ENCODE results near the gene TOR4A. TPM values are rescaled to one million over a fixed set of nuclear protein-coding genes. Genes with fewer than 3 reads are reported as not detected.

The TOR4A gene
- total RNA-seq (2014; rRNA removed; shearing (Covaris generic)): 6.9 and 8.7 TPM in 2 replicates

GRCh38 chr9:137277329-137278041 is at the start of gene TOR4A:
Gene TOR4A, plus strand, starts transcription at chr9:137277726. Its CDS starts 964 bp downstream, at chr9:137278690.

GRCh38 chr9:137230705-137231371 is 46.7 kb upstream of the TOR4A start, which contains the start of gene SLC34A3:
Gene SLC34A3, plus strand, starts transcription at chr9:137230901. Its CDS starts 802 bp downstream, at chr9:137231703.

GRCh38 chr9:137240841-137241489 is 36.6 kb upstream of the TOR4A start, which contains the start of gene TUBB4B:
Gene TUBB4B, plus strand, starts transcription at chr9:137241287. Its CDS starts 74 bp downstream, at chr9:137241361.

GRCh38 chr9:137251194-137251461 is 26.4 kb upstream of the TOR4A start, which contains the start of gene STPG3:
Gene STPG3, plus strand, starts transcription at chr9:137251286. Its CDS starts 1 bp downstream, at chr9:137251287.

GRCh38 chr9:137254624-137255447 is 22.7 kb upstream of the TOR4A start, which contains the start of gene NELFB:
Gene NELFB, plus strand, starts transcription at chr9:137255327.

GRCh38 chr9:137302118-137302448 is 24.6 kb downstream of the TOR4A start, which contains the start of gene NRARP:
Gene NRARP, minus strand, starts transcription at chr9:137302271. Its CDS starts 343 bp downstream, at chr9:137301928.

Other genes with a start within 250 kb of the TOR4A start
- 14.3 and 21.6 TPM in 2 replicates for gene ABCA2, start 249.5 kb upstream of the TOR4A start, total RNA-seq (2014; rRNA removed; shearing (Covaris generic))
- gene FUT7, start 245.6 kb upstream of the TOR4A start, total RNA-seq (2014; rRNA removed; shearing (Covaris generic)): not detected in 2 replicates
- 20.1 and 25.3 TPM in 2 replicates for gene NPDC1, start 231.5 kb upstream of the TOR4A start, total RNA-seq (2014; rRNA removed; shearing (Covaris generic))
- not detected in 2 replicates for gene ENTPD2, start 223.7 kb upstream of the TOR4A start, total RNA-seq (2014; rRNA removed; shearing (Covaris generic))
- gene SAPCD2, start 207.2 kb upstream of the TOR4A start, total RNA-seq (2014; rRNA removed; shearing (Covaris generic)): 26.8 and 28.7 TPM in 2 replicates
- 4.7 and 4.8 TPM in 2 replicates for gene UAP1L1, start 200.2 kb upstream of the TOR4A start, total RNA-seq (2014; rRNA removed; shearing (Covaris generic))
- 56.8 and 72.2 TPM in 2 replicates for gene MAN1B1, start 190.7 kb upstream of the TOR4A start, total RNA-seq (2014; rRNA removed; shearing (Covaris generic))
- gene DPP7, start 163.0 kb upstream of the TOR4A start, total RNA-seq (2014; rRNA removed; shearing (Covaris generic)): 111 and 150 TPM in 2 replicates
- not detected in 2 replicates for gene GRIN1, start 138.6 kb upstream of the TOR4A start, total RNA-seq (2014; rRNA removed; shearing (Covaris generic))
- gene LRRC26, start 107.7 kb upstream of the TOR4A start, total RNA-seq (2014; rRNA removed; shearing (Covaris generic)): not detected in 2 replicates
- not detected in 2 replicates for gene TMEM210, start 105.7 kb upstream of the TOR4A start, total RNA-seq (2014; rRNA removed; shearing (Covaris generic))
- 26.1 and 32.6 TPM in 2 replicates for gene ANAPC2, start 89.2 kb upstream of the TOR4A start, total RNA-seq (2014; rRNA removed; shearing (Covaris generic))
- gene SSNA1, start 89.0 kb upstream of the TOR4A start, total RNA-seq (2014; rRNA removed; shearing (Covaris generic)): 111 and 115 TPM in 2 replicates
- gene TPRN, start 77.0 kb upstream of the TOR4A start, total RNA-seq (2014; rRNA removed; shearing (Covaris generic)): 14.6 and 16.1 TPM in 2 replicates
- gene TMEM203, start 72.1 kb upstream of the TOR4A start, total RNA-seq (2014; rRNA removed; shearing (Covaris generic)): 39.9 and 43.5 TPM in 2 replicates
- 19.3 and 30.1 TPM in 2 replicates for gene NDOR1, start 72.0 kb upstream of the TOR4A start, total RNA-seq (2014; rRNA removed; shearing (Covaris generic))
- gene RNF208, start 55.5 kb upstream of the TOR4A start, total RNA-seq (2014; rRNA removed; shearing (Covaris generic)): 0.61 and 1.5 TPM in 2 replicates
- 0.29 and 0.98 TPM in 2 replicates for gene CYSRT1, start 52.6 kb upstream of the TOR4A start, total RNA-seq (2014; rRNA removed; shearing (Covaris generic))
- 0.05 and 0.94 TPM in 2 replicates for gene RNF224, start 50.2 kb upstream of the TOR4A start, total RNA-seq (2014; rRNA removed; shearing (Covaris generic))
- gene SLC34A3, start 46.8 kb upstream of the TOR4A start, total RNA-seq (2014; rRNA removed; shearing (Covaris generic)): not detected in 2 replicates
- 287 and 331 TPM in 2 replicates for gene TUBB4B, start 36.4 kb upstream of the TOR4A start, total RNA-seq (2014; rRNA removed; shearing (Covaris generic))
- gene STPG3, start 26.4 kb upstream of the TOR4A start, total RNA-seq (2014; rRNA removed; shearing (Covaris generic)): not detected in 2 replicates
- gene NELFB, start 22.4 kb upstream of the TOR4A start, total RNA-seq (2014; rRNA removed; shearing (Covaris generic)): 51.1 and 51.2 TPM in 2 replicates
- 0.11 TPM in 1 of 2 replicates, not detected in the other for gene NRARP, start 24.5 kb downstream of the TOR4A start, total RNA-seq (2014; rRNA removed; shearing (Covaris generic))
- 3.9 and 4.8 TPM in 2 replicates for gene EXD3, start 145.4 kb downstream of the TOR4A start, total RNA-seq (2014; rRNA removed; shearing (Covaris generic))
- 0.56 and 1.2 TPM in 2 replicates for gene NOXA1, start 145.7 kb downstream of the TOR4A start, total RNA-seq (2014; rRNA removed; shearing (Covaris generic))
- gene ENTPD8, start 163.6 kb downstream of the TOR4A start, total RNA-seq (2014; rRNA removed; shearing (Covaris generic)): 0.21 TPM in 1 of 2 replicates, not detected in the other
- 34.7 and 38.6 TPM in 2 replicates for gene NSMF, start 181.6 kb downstream of the TOR4A start, total RNA-seq (2014; rRNA removed; shearing (Covaris generic))